WTC11 (cell line): ENCODE results near the gene SCAI.

Experiments
- CTCF ChIP-seq: fragments of 200-600 bp; IDR thresholded peaks from 2 replicates; pipeline ENCODE4 v1.8.0; 2022; ENCODE audit warnings: antibody characterized with exemption
- E2F4 ChIP-seq: sonication (generic); formaldehyde crosslinking; IDR thresholded peaks from 2 replicates; pipeline ENCODE4 v1.8.1; 2022; ENCODE audit warnings: low read depth, mild to moderate bottlenecking, moderate library complexity, missing genetic modification reagents, borderline replicate concordance
- GABPB1 ChIP-seq: sonication (generic); formaldehyde crosslinking; IDR thresholded peaks from 2 replicates; pipeline ENCODE4 v1.8.1; 2023; ENCODE audit warnings: mild to moderate bottlenecking, missing genetic modification reagents
- GRHL2 ChIP-seq: fragments of 250-450 bp; sonication (Bioruptor Pico); IDR thresholded peaks from 2 replicates; pipeline ENCODE4 v1.8.0; 2022; ENCODE audit warnings: mild to moderate bottlenecking, moderate library complexity; ENCODE audit not compliant: insufficient replicate concordance, severe bottlenecking
- STAT6 ChIP-seq: sonication (generic); formaldehyde crosslinking; conservative IDR thresholded peaks from 2 replicates; pipeline ENCODE4 v1.8.1; 2023; ENCODE audit warnings: mild to moderate bottlenecking, low read depth, missing genetic modification reagents, moderate library complexity
- TEAD4 ChIP-seq: sonication (generic); formaldehyde crosslinking; IDR thresholded peaks from 2 replicates; pipeline ENCODE4 v1.8.0; 2022; ENCODE audit warnings: mild to moderate bottlenecking, missing genetic modification reagents
- USF1 ChIP-seq: sonication (generic); formaldehyde crosslinking; IDR thresholded peaks from 2 replicates; pipeline ENCODE4 v1.8.0; 2022; ENCODE audit warnings: mild to moderate bottlenecking, missing genetic modification reagents
- USF2 ChIP-seq: sonication (generic); formaldehyde crosslinking; IDR thresholded peaks from 2 replicates; pipeline ENCODE4 v1.8.1; 2023; ENCODE audit warnings: mild to moderate bottlenecking, missing genetic modification reagents, moderate library complexity
- ZNF219 ChIP-seq: sonication (generic); formaldehyde crosslinking; IDR thresholded peaks from 2 replicates; pipeline ENCODE4 v1.8.0; 2023; ENCODE audit warnings: missing genetic modification reagents, mild to moderate bottlenecking, borderline replicate concordance
- ZNF232 ChIP-seq: sonication (generic); formaldehyde crosslinking; IDR thresholded peaks from 2 replicates; pipeline ENCODE4 v1.8.0; 2022; ENCODE audit warnings: mild to moderate bottlenecking, missing genetic modification reagents
- ZNF416 ChIP-seq: fragments of 250-450 bp; sonication (Bioruptor Pico); IDR thresholded peaks from 2 replicates; pipeline ENCODE4 v1.9.0; 2021; ENCODE audit warnings: mild to moderate bottlenecking, inconsistent platforms

GRCh38 chr9:125151730-125152129 lies 8.4 kb upstream of the SCAI start:
- TF ChIP-seq STAT6 (CRISPR knock-in tag) (no peak), USF2 (CRISPR knock-in tag) (no peak), ZNF232 (CRISPR knock-in tag) (no peak), GABPB1 (CRISPR knock-in tag) (no peak), CTCF (no peak), ZNF219 (CRISPR knock-in tag) (no peak), E2F4 (no peak), ZNF416 (CRISPR knock-in tag) (no peak), GRHL2 (CRISPR knock-in tag) (no peak), TEAD4 (CRISPR knock-in tag) (no peak), USF1 (no peak)
